GM13976 (cell line): ENCODE results near the gene PCDH10.

Experiments used
- DNase-seq: peaks from one replicate; pipeline ENCODE4 v3.0.0; 2012; ENCODE audit warnings: low spot score
- in situ Hi-C: fragments of 300-500 bp; cut with MboI; formaldehyde crosslinking; loops from one replicate; pipeline ENCODE4 v1.12.0; 2022; ENCODE audit warnings: low sequenced_read_pairs, mixed read lengths, inconsistent platforms; ENCODE audit not compliant: unreplicated experiment
- TF ChIP-seq, protein P1 (sequence below): IDR thresholded peaks from 2 replicates; pipeline ENCODE4 v1.5.1; 2012; ENCODE audit warnings: borderline replicate concordance, mild to moderate bottlenecking; ENCODE audit not compliant: insufficient read depth; ENCODE audit errors: extremely low read depth, missing control alignments, control extremely low read depth

PCDH10 gene, protein sequence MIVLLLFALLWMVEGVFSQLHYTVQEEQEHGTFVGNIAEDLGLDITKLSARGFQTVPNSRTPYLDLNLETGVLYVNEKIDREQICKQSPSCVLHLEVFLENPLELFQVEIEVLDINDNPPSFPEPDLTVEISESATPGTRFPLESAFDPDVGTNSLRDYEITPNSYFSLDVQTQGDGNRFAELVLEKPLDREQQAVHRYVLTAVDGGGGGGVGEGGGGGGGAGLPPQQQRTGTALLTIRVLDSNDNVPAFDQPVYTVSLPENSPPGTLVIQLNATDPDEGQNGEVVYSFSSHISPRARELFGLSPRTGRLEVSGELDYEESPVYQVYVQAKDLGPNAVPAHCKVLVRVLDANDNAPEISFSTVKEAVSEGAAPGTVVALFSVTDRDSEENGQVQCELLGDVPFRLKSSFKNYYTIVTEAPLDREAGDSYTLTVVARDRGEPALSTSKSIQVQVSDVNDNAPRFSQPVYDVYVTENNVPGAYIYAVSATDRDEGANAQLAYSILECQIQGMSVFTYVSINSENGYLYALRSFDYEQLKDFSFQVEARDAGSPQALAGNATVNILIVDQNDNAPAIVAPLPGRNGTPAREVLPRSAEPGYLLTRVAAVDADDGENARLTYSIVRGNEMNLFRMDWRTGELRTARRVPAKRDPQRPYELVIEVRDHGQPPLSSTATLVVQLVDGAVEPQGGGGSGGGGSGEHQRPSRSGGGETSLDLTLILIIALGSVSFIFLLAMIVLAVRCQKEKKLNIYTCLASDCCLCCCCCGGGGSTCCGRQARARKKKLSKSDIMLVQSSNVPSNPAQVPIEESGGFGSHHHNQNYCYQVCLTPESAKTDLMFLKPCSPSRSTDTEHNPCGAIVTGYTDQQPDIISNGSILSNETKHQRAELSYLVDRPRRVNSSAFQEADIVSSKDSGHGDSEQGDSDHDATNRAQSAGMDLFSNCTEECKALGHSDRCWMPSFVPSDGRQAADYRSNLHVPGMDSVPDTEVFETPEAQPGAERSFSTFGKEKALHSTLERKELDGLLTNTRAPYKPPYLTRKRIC

DNA sequence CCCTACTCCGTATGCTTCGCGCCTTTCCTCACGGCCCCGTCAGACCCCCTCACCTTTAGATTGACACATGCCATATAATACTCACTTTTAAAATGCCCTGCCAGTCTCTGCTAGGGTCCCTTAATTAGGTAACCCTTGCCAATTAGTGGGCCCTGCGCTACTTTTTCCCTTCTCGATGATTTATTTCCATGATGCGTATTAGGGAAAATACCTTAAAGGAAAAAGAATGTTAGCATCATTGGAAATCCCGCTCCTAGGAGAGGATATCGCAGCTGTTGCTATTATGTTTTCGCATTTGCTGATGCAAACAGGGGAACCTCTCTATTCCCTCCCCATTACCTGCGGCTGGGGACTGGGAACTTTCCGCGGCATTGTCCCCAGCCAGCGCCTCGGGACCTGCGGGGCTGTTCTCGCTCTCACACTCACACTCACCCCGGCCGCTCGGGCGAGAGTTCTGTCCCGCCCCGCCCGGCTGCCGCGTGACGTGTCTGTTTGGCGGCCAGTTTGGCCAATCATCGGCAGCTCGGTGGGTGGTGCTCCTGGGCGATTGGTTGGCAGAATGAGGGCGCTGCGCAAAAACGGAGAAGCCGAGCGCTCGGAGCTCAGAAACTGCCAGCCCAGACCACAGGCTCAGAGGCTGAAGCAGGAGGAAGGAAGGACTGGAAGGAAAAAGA lies at the start of gene PCDH10:
PCDH10 (plus strand) TSS at position 605 of the 674 bp plus-strand sequence. CDS start 847 bp downstream, outside the sequence.
- in situ Hi-C loops = no loop called here
- DNase-seq = peak; percentile 76
- TF ChIP-seq, protein P1, sequence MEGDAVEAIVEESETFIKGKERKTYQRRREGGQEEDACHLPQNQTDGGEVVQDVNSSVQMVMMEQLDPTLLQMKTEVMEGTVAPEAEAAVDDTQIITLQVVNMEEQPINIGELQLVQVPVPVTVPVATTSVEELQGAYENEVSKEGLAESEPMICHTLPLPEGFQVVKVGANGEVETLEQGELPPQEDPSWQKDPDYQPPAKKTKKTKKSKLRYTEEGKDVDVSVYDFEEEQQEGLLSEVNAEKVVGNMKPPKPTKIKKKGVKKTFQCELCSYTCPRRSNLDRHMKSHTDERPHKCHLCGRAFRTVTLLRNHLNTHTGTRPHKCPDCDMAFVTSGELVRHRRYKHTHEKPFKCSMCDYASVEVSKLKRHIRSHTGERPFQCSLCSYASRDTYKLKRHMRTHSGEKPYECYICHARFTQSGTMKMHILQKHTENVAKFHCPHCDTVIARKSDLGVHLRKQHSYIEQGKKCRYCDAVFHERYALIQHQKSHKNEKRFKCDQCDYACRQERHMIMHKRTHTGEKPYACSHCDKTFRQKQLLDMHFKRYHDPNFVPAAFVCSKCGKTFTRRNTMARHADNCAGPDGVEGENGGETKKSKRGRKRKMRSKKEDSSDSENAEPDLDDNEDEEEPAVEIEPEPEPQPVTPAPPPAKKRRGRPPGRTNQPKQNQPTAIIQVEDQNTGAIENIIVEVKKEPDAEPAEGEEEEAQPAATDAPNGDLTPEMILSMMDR = no peak

DNA sequence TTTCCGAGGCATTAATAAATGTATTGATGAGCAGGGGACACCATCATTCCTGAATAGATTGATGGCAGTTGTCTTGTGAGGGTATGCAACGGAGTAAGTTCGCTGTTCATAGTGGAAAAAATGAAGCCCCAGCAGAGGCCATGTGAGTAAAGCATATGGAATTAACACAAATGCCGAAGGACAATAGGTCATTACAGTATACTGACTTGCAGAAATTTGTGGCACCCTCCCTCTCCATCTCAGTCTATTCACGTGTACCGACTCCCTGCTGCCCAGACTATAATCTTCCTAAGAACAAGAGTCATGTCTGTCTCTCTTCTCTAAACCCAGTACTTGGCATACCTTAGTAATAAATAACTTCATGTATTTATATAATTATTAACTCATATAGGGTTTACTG lies 47.1 kb upstream of the PCDH10 start:
- no peak for DNase-seq
- in situ Hi-C loops = no loop called here
- TF ChIP-seq, protein P1 = no peak

DNA sequence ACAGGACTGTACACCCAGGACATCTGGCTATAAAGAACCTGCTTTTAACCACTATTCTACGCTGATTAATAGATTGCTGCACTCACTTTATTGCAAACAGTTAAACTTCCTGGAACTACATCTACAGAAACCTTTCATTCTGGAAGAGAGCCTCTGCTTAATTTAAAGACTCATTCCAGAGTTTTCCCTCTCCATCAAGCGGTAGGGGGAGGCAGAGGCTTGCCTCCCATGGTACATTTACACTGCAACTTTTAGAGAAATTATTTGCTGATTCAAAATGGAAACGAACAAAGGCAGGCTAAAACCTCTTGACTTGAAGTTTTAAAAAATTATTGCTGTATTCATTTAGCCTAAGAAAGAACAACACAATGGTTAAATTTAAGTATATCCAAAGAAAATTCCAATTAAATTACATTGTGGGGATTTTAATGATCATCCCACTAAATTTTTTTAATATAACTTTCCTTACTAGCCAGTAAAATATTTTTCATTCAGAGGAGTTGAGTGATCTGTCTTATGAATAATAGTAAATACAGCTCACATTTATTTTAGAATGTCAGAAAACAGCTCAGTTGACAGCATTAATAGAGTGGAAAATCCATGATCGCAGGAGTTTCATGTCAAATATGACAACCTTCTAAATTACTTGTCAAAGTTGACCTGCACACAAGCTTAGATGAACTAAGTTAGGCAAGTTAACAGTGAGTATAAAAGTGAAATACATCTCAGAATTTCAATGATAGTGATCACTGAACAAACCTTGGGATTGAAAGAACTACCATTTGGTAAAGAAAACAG lies 46.3 kb upstream of the PCDH10 start:
- TF ChIP-seq, protein P1 = no peak
- no peak for DNase-seq

DNA sequence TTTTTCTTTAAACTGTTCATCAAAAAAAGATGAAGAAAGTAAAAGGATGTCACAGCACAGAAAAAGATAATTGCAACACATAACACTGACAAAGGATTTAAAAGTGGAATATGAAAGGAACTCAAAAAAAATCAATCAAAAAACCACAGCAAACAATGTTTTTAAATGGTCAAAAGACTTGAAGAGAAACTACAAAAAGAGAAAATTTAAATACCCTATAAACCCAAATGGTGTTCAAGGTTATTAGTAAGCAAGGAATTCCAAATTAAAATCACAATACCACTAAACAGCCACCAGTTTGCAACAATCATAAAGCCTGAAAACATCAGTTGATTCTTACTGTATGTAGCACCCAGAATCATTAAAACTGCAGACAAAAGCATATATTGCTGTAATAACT lies 36.5 kb upstream of the PCDH10 start:
- in situ Hi-C loops = no loop called here
- TF ChIP-seq, protein P1 = no peak
- no peak for DNase-seq

More for the DNA sequence above, 46.3 kb upstream of the PCDH10 start:
- in situ Hi-C loops = no loop called here

DNA sequence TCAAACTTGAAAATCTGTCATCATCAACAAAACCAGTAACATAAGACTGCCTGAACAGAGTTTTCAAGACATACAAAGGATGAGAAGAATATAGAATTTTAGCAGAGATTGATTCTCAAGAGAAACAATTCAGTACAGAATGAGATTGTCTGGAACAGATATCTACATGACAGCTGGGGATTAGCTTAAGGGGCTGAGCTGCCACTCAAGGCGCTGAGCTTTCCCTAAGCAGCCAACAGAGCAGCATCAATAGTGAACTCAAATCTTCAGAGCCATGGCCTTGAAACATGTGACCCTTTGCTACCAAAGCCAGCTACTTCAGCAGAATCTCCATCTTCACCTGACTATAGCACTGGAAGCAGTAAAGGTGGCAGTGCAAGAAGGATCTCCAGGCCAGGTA lies 24.3 kb upstream of the PCDH10 start:
- TF ChIP-seq, protein P1 = no peak
- in situ Hi-C loops = no loop called here
- no peak for DNase-seq
